Measurements from ENCODE around the gene TEDC2. TPM values are rescaled to one million over a fixed set of nuclear protein-coding genes. Genes with fewer than 3 reads are reported as not detected.

The TEDC2 gene
- total and polyA plus RNA-seq, 2 of the 8 experiments (the other 6 are each of a cell fraction or from before 2014, with no cell fraction given), result 54.6 to 55.6 TPM

GRCh38 chr16:2469399-2470233 lies 9.7 kb downstream of the TEDC2 start (continued):
- TF ChIP-seq CHD7 (IDR thresholded peaks at IDR 0.05; ENCODE audit: insufficient replicate concordance, low read length), result no peak
